ENCODE results near the gene ZNF425. TPM values are rescaled to one million over a fixed set of nuclear protein-coding genes. Genes with fewer than 3 reads are reported as not detected.

The ZNF425 gene
- total and polyA plus RNA-seq, 4 donors: 0.25 to 0.98 (median 0.58) TPM

DNA sequence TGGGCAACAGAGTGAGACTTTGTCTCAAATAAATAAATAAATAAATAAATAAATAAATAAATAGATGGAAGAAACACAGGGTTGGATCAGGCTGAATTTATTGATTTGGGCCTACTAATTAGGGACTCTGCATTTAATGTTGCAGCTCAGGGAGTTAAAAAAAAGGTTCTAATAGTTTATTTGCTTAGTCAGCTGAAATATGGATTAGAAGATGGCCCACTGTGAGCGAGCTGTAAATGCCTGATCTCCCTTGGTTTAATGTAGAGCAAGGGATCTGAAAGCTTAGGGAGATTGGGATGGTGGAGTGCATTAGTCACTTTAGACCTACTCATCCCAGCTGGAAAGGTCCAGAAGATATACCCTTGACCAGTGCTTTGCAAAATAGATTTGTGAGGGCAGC is 72.7 kb downstream of the ZNF425 start:
- Histone ChIP-seq H3K4me3 (ENCODE audit: low read depth in 1 of 3, low read length in 3 of 3) (no peak overlapping the region), H3K4me1 (ENCODE audit: control insufficient read depth in 4 of 4, insufficient read depth in 4 of 4, low read length in 3 of 4) (no peaks in the 10 kb centered on the region), H3K27me3 (ENCODE audit: control insufficient read depth in 4 of 4, insufficient read depth in 4 of 4, low read length in 3 of 4) (no peaks in the 10 kb centered on the region), H3K9ac (ENCODE audit: low read depth in 1 of 2, low read length in 2 of 2) (no peak overlapping the region), H3K9me3 (ENCODE audit: control insufficient read depth in 4 of 4, low read length in 3 of 4) (no peaks in the 10 kb centered on the region), H3K27ac (ENCODE audit: low read depth in 1 of 2, low read length in 2 of 2) (no peak overlapping the region), H3K36me3 (ENCODE audit: control insufficient read depth in 4 of 4, insufficient read depth in 3 of 4, low read depth in 1 of 4, low read length in 3 of 4) (no peaks in the 10 kb centered on the region)
- TF ChIP-seq FOXA1 (IDR thresholded peaks at IDR 0.05) (no peak), HNF4G (IDR thresholded peaks at IDR 0.05) (no peak)
- TF ChIP-seq, protein P1, sequence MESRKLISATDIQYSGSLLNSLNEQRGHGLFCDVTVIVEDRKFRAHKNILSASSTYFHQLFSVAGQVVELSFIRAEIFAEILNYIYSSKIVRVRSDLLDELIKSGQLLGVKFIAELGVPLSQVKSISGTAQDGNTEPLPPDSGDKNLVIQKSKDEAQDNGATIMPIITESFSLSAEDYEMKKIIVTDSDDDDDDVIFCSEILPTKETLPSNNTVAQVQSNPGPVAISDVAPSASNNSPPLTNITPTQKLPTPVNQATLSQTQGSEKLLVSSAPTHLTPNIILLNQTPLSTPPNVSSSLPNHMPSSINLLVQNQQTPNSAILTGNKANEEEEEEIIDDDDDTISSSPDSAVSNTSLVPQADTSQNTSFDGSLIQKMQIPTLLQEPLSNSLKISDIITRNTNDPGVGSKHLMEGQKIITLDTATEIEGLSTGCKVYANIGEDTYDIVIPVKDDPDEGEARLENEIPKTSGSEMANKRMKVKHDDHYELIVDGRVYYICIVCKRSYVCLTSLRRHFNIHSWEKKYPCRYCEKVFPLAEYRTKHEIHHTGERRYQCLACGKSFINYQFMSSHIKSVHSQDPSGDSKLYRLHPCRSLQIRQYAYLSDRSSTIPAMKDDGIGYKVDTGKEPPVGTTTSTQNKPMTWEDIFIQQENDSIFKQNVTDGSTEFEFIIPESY (IDR thresholded peaks at IDR 0.05): no peak
- WGBS: 94% methylated on average over 1 of the region's 1 CpG
- DNase-seq (ENCODE audit: low spot score): no peak

Small RNA genes lying within 50 kb of the gene (small RNA-seq; reads per million reads assigned to genes)
- gene COX6B1P1 (not detected), gene RN7SL521P (0.60 reads per million, percentile 63 among the genes with 10 or more reads in this experiment)

Other genes with a start within 250 kb of the ZNF425 start
- gene EZH2, start 242.0 kb downstream of the ZNF425 start, total RNA-seq: 10 to 100 TPM in 1 of 2 donors, 1 to 10 TPM in 1; 2.8 to 21.3 TPM
- 1 to 10 TPM; 2.0 to 2.3 TPM for gene EZH2, start 242.0 kb downstream of the ZNF425 start, polyA plus RNA-seq
- gene PDIA4, start 97.8 kb downstream of the ZNF425 start, total RNA-seq: 100 to 1,000 TPM; 201 to 502 TPM
- gene PDIA4, start 97.8 kb downstream of the ZNF425 start, polyA plus RNA-seq: 100 to 1,000 TPM; 133 to 265 TPM
- 1 to 10 TPM; 2.3 to 5.9 TPM for gene ZNF786, start 35.6 kb downstream of the ZNF425 start, total RNA-seq
- gene ZNF786, start 35.6 kb downstream of the ZNF425 start, polyA plus RNA-seq: 1 to 10 TPM; 1.0 to 2.3 TPM
- gene ZNF398, start 21.1 kb upstream of the ZNF425 start, total RNA-seq: 1 to 10 TPM; 6.3 to 7.8 TPM
- gene ZNF398, start 21.1 kb upstream of the ZNF425 start, polyA plus RNA-seq: 1 to 10 TPM; 1.5 to 2.6 TPM
- 10 to 100 TPM; 13.8 to 78.6 TPM for gene ZNF282, start 69.2 kb upstream of the ZNF425 start, total RNA-seq
- 10 to 100 TPM in 1 of 2 donors, 1 to 10 TPM in 1; 2.0 to 12.4 TPM for gene ZNF282, start 69.2 kb upstream of the ZNF425 start, polyA plus RNA-seq
- gene ZNF212, start 113.3 kb upstream of the ZNF425 start, total RNA-seq: 1 to 10 TPM; 3.5 to 4.9 TPM
- gene ZNF212, start 113.3 kb upstream of the ZNF425 start, polyA plus RNA-seq: 1 to 10 TPM; 3.4 to 3.9 TPM
- 1 to 10 TPM; 2.0 to 4.3 TPM for gene ZNF783, start 135.9 kb upstream of the ZNF425 start, total RNA-seq
- 1 to 10 TPM; 1.5 to 1.7 TPM for gene ZNF783, start 135.9 kb upstream of the ZNF425 start, polyA plus RNA-seq